GM12878 (cell line): Measurements from ENCODE around the gene SSC4D. TPM values are rescaled to one million over a fixed set of nuclear protein-coding genes. Genes with fewer than 3 reads are reported as not detected.
"Not testable (repeated sequence)": the region's sequence is repeated elsewhere in the genome, so short reads cannot be mapped to it uniquely, and the experiment has no call there.

Source experiments
- ATAC-seq: fragments of 200-7000 bp; cut with Tn5 transposase; 3 replicates; pipeline ENCODE4 v1.9.1; 2020; ENCODE audit warnings: mild to moderate bottlenecking, moderate library complexity
- BruUV-seq: library from RNA; stranded (reverse); fragments of 400-500 nt; replicated peaks from 2 replicates; lab custom pipeline; 2021; lab: Mats Ljungman, UMichigan
- CTCF ChIA-PET: fragments of 300-600 bp; sonication (Branson Sonifier 250); formaldehyde crosslinking; extraction: SDS; loops from one replicate; lab custom pipeline; 2021; ENCODE audit warnings: inconsistent platforms; lab: Yijun Ruan, JAX
- POLR2A ChIA-PET: fragments of 350-600 bp; formaldehyde crosslinking; extraction: SDS; loops from one replicate; lab custom pipeline; 2021; ENCODE audit warnings: inconsistent platforms; lab: Charles Lee
- RAD21 ChIA-PET: fragments of 300-600 bp; sonication (Branson Sonifier 250); formaldehyde crosslinking; loops from one replicate; lab custom pipeline; 2023; ENCODE audit warnings: antibody characterized with exemption; ENCODE audit not compliant: unreplicated experiment; lab: Charles Lee
- SMC1A ChIA-PET: fragments of 300-600 bp; sonication (Branson Sonifier 250); formaldehyde crosslinking; loops from one replicate; lab custom pipeline; 2023; ENCODE audit not compliant: unreplicated experiment, uncharacterized antibody; lab: Charles Lee
- DNase-seq: peaks from one replicate; pipeline ENCODE4 v3.0.0-alpha.2; 2011; ENCODE audit warnings: low read depth, low spot score
- FAIRE-seq: peaks from 3 replicates; lab custom pipeline; 2011; peaks lifted over from hg19 to GRCh38; lab: Jason Lieb, UNC
- H2AFZ ChIP-seq: 2 replicates; pipeline ENCODE4 v1.6.0; 2011; ENCODE audit warnings: low read depth, low read length, control low read depth; ENCODE audit not compliant: control insufficient read depth
- H3K27ac ChIP-seq: 2 replicates; pipeline ENCODE4 v1.5.1; 2011; ENCODE audit warnings: control low read depth; ENCODE audit not compliant: control insufficient read depth, insufficient read depth
- H3K27me3 ChIP-seq, 2 experiments: replicated peaks in 1 of 2; 2 replicates each; pipeline versions ENCODE4 v1.6.0 to v1.6.1; 2011; ENCODE audit warnings: low read length in 1 of 2; ENCODE audit not compliant: control insufficient read depth in 2 of 2, insufficient read depth in 2 of 2
- H3K36me3 ChIP-seq, 2 experiments: 2 replicates each; pipeline ENCODE4 v1.5.1; 2011; ENCODE audit warnings: low read length in 1 of 2; ENCODE audit not compliant: control insufficient read depth in 2 of 2, insufficient read depth in 2 of 2
- H3K4me1 ChIP-seq: 2 replicates; pipeline ENCODE4 v1.6.1; 2011; ENCODE audit warnings: mild to moderate bottlenecking, low read length, moderate library complexity, mixed read lengths; ENCODE audit not compliant: control insufficient read depth, insufficient read depth
- H3K4me2 ChIP-seq: 2 replicates; pipeline ENCODE4 v1.6.0; 2011; ENCODE audit warnings: control low read depth; ENCODE audit not compliant: control insufficient read depth, insufficient read depth
- H3K4me3 ChIP-seq: fragments of 200-600 bp; sonication (generic); 2 replicates; pipeline ENCODE4 v1.5.1; 2016
- H3K79me2 ChIP-seq: 2 replicates; pipeline ENCODE4 v1.6.0; 2011; ENCODE audit warnings: low read length; ENCODE audit not compliant: control insufficient read depth, insufficient read depth
- H3K9ac ChIP-seq: 2 replicates; pipeline ENCODE4 v1.8.0; 2011; ENCODE audit warnings: low read length, control low read depth, mixed read lengths; ENCODE audit not compliant: control insufficient read depth, insufficient read depth
- H3K9me3 ChIP-seq: replicated peaks from 3 replicates; pipeline ENCODE4 v1.5.1; 2011; ENCODE audit warnings: mild to moderate bottlenecking, low read length; ENCODE audit not compliant: control insufficient read depth, insufficient read depth
- H4K20me1 ChIP-seq: 2 replicates; pipeline ENCODE4 v1.6.0; 2011; ENCODE audit not compliant: control insufficient read depth, insufficient read depth
- SPI1 ChIP-seq: IDR thresholded peaks from 2 replicates; pipeline ENCODE4 v1.6.1; 2011; ENCODE audit warnings: low read depth, mild to moderate bottlenecking, low read length, moderate library complexity, borderline replicate concordance; ENCODE audit not compliant: insufficient read depth
- WGBS: methylation state at CpG from one replicate; pipeline ENCODE4 v1.1.6; 2016; ENCODE audit warnings: low lambda C conversion rate; ENCODE audit not compliant: insufficient replicate concordance, insufficient coverage; ENCODE audit errors: missing lambda C conversion rate; 5-methylcytosine and 5-hydroxymethylcytosine counted together
- in situ Hi-C: fragments of 300-500 bp; cut with MboI; formaldehyde crosslinking; loops from 9 replicates; pipeline ENCODE4 v1.14.3; 2018; ENCODE audit warnings: mixed read lengths
- intact Hi-C: fragments of 100-400 bp; cut with micrococcal nuclease; formaldehyde crosslinking; loops from one replicate; pipeline ENCODE4 v1.14.2; 2022; ENCODE audit not compliant: unreplicated experiment
- polyA plus RNA-seq, 11 experiments: library from polyadenylated mRNA; depleted of rRNA in 4 of 11; unstranded in 6 of 11; stranded (reverse) in 5 of 11; fragments of >200 nt; fragmentation: Nextera tagmentation in 4 of 11; fragmentation: Illumina TruSeq in 1 of 11; extraction: Ambion mirVana in 4 of 11; extraction: Trizol in 1 of 11; gene quantifications; 1 replicate in 1 of 11; 2 replicates in 10 of 11; pipeline versions ENCODE4 v1.2.1 to v1.2.3, GENCODE V29; 2011 to 2016; ENCODE audit warnings: inconsistent platforms in 2 of 11, missing spikeins in 2 of 11, low read depth in 1 of 11
- total RNA-seq, 4 experiments: library from RNA; depleted of rRNA in 3 of 4; stranded (reverse); fragments of >200 nt in 3 of 4; fragmentation: Illumina TruSeq in 1 of 4; extraction: Trizol in 1 of 4; gene quantifications; 2 replicates each; pipeline versions ENCODE4 v1.2.1 to v1.2.3, GENCODE V29; 2013 to 2021
- TF ChIP-seq, protein P1 (sequence below): fragments of 450-650 bp; IDR thresholded peaks from 2 replicates; pipeline ENCODE4 v1.6.1; 2016; ENCODE audit warnings: mild to moderate bottlenecking
- TF ChIP-seq, protein P2 (sequence below): fragments of 450-650 bp; IDR thresholded peaks from 2 replicates; pipeline ENCODE4 v1.6.1; 2017; ENCODE audit warnings: mild to moderate bottlenecking, moderate library complexity

The SSC4D gene
- total and polyA plus RNA-seq, 10 of the 15 experiments (the other 5 are each of a cell fraction or from before 2014, with no cell fraction given): 0.08 to 0.79 (median 0.25) TPM; not detected in 1

DNA sequence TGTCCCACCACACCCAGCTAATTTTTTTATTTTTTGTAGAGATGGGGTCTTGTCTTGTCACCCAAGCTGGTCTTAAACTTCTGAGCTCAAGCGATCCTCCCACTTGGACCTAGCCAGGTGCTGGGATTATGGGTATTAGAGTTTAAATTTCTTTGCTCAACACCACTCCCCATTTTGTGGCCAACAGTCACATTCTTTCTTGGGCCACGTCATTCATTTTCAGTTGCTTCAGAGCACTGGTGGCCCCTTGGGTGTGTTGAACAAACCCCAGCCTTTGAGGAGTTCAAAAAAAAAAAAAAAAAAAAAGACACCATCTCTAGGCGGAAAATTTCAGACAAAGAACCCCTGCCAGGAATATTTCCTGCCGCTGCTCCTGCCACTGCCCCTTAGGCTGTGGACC is 47.5 kb upstream of the SSC4D start:
- in situ Hi-C loops, ATAC-seq, H3K9me3 ChIP-seq, intact Hi-C loops, RAD21 ChIA-PET, H3K27ac ChIP-seq, H3K4me2 ChIP-seq, CTCF ChIA-PET, H4K20me1 ChIP-seq, H3K79me2 ChIP-seq, SMC1A ChIA-PET, H3K9ac ChIP-seq, BruUV-seq, H2AFZ ChIP-seq, H3K27me3 ChIP-seq, H3K36me3 ChIP-seq, POLR2A ChIA-PET, H3K4me3 ChIP-seq, DNase-seq, FAIRE-seq, H3K4me1 ChIP-seq: not testable (repeated sequence)
- WGBS: no CpG with 5 or more reads among the region's 4 CpGs

DNA sequence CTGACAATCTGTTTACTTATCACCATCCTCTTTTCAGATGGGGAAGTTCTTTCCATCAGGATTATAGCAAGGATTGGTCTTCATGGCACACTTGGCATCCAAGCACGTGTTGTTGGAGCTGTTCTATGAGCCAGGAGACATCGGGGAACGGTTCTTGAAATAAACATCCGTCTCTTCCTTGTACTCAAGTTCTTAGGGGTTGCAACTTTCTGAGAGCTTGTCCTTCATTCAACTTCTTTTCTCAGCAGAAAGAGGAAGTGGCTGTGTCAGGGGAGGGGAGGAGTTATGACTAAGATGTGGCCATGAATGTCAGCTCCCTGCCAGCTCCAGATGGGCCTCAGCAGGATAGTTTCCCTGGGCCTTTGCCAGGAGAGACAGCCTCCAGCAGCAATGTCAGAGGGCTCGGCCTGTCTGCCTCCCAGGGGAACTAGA is 36.1 kb upstream of the SSC4D start:
- WGBS: 3% methylated on average over 4 of the region's 5 CpGs
- H3K27ac ChIP-seq: peak overlapping the region; percentile 68
- peak overlapping the region; percentile 66; the same call in 1 of the 2 replicates for H3K4me2 ChIP-seq
- intact Hi-C loops, H3K9me3 ChIP-seq, BruUV-seq, H3K36me3 ChIP-seq, H4K20me1 ChIP-seq, POLR2A ChIA-PET, H3K27me3 ChIP-seq, CTCF ChIA-PET, H3K4me3 ChIP-seq, RAD21 ChIA-PET, SMC1A ChIA-PET, in situ Hi-C loops, H3K79me2 ChIP-seq: not testable (repeated sequence)
- H3K9ac ChIP-seq: peak overlapping the region; percentile 29; the same call in 1 of the 2 replicates
- TF ChIP-seq, protein P1, sequence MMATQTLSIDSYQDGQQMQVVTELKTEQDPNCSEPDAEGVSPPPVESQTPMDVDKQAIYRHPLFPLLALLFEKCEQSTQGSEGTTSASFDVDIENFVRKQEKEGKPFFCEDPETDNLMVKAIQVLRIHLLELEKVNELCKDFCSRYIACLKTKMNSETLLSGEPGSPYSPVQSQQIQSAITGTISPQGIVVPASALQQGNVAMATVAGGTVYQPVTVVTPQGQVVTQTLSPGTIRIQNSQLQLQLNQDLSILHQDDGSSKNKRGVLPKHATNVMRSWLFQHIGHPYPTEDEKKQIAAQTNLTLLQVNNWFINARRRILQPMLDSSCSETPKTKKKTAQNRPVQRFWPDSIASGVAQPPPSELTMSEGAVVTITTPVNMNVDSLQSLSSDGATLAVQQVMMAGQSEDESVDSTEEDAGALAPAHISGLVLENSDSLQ: peak; percentile 38; the same call in 1 of the 2 replicates
- TF ChIP-seq SPI1: peak; percentile 86
- TF ChIP-seq, protein P2, sequence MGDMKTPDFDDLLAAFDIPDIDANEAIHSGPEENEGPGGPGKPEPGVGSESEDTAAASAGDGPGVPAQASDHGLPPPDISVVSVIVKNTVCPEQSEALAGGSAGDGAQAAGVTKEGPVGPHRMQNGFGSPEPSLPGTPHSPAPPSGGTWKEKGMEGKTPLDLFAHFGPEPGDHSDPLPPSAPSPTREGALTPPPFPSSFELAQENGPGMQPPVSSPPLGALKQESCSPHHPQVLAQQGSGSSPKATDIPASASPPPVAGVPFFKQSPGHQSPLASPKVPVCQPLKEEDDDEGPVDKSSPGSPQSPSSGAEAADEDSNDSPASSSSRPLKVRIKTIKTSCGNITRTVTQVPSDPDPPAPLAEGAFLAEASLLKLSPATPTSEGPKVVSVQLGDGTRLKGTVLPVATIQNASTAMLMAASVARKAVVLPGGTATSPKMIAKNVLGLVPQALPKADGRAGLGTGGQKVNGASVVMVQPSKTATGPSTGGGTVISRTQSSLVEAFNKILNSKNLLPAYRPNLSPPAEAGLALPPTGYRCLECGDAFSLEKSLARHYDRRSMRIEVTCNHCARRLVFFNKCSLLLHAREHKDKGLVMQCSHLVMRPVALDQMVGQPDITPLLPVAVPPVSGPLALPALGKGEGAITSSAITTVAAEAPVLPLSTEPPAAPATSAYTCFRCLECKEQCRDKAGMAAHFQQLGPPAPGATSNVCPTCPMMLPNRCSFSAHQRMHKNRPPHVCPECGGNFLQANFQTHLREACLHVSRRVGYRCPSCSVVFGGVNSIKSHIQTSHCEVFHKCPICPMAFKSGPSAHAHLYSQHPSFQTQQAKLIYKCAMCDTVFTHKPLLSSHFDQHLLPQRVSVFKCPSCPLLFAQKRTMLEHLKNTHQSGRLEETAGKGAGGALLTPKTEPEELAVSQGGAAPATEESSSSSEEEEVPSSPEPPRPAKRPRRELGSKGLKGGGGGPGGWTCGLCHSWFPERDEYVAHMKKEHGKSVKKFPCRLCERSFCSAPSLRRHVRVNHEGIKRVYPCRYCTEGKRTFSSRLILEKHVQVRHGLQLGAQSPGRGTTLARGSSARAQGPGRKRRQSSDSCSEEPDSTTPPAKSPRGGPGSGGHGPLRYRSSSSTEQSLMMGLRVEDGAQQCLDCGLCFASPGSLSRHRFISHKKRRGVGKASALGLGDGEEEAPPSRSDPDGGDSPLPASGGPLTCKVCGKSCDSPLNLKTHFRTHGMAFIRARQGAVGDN: peak; percentile 62; the same call in 1 of the 2 replicates
- peak; percentile 41 for DNase-seq
- FAIRE-seq: peak; percentile 99
- ATAC-seq: peak; percentile 88
- H2AFZ ChIP-seq: peak overlapping the region; percentile 85
- peaks cover 12% of the 10 kb centered on the region for H3K4me1 ChIP-seq
